Astrocyte (in vitro differentiated cells and primary cell): ENCODE measurements around the gene NKD1.

ENCODE experiments used
- EZH2 ChIP-seq: IDR thresholded peaks from 2 replicates; pipeline ENCODE4 v1.6.1; 2012; ENCODE audit warnings: mild to moderate bottlenecking, low read length, inconsistent platforms; ENCODE audit not compliant: insufficient read depth
- TF ChIP-seq, protein P1 (sequence below): IDR thresholded peaks from 2 replicates; pipeline ENCODE4 v1.5.1; 2011; ENCODE audit warnings: low read depth, mild to moderate bottlenecking, inconsistent platforms, low read length, moderate library complexity; ENCODE audit not compliant: insufficient read depth

DNA sequence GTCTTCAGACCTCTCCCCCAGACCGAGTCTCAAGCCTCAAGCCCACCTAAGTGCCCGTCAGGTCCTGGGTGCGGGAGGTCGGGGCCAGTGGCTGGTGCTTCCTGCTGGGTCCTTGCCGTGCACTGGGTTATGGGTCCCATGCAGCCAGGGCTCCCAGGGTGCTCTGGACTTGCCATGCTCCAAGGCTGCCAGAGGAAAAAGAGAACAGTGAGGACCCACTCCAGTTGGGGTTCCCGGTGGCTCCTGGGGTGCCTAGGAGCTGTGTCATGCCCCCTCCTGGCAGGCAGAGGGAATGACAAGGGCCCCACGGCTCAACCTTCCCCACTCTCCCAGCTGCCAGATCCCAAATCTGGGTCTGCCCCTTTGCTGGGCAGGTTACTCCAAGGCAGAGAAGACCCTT is 129.2 kb downstream of the NKD1 start:
- no peak for TF ChIP-seq EZH2
- TF ChIP-seq, protein P1, sequence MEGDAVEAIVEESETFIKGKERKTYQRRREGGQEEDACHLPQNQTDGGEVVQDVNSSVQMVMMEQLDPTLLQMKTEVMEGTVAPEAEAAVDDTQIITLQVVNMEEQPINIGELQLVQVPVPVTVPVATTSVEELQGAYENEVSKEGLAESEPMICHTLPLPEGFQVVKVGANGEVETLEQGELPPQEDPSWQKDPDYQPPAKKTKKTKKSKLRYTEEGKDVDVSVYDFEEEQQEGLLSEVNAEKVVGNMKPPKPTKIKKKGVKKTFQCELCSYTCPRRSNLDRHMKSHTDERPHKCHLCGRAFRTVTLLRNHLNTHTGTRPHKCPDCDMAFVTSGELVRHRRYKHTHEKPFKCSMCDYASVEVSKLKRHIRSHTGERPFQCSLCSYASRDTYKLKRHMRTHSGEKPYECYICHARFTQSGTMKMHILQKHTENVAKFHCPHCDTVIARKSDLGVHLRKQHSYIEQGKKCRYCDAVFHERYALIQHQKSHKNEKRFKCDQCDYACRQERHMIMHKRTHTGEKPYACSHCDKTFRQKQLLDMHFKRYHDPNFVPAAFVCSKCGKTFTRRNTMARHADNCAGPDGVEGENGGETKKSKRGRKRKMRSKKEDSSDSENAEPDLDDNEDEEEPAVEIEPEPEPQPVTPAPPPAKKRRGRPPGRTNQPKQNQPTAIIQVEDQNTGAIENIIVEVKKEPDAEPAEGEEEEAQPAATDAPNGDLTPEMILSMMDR: no peak
